ENCODE results near the gene GBA2. TPM values are rescaled to one million over a fixed set of nuclear protein-coding genes. Genes with fewer than 3 reads are reported as not detected.

Gene GBA2
- total RNA-seq, 6 donors from 2014 or later: 60.4 to 189 (median 77.0) TPM

GRCh38 chr9:35732800-35733541 lies 16.1 kb downstream of the GBA2 start:
- Histone ChIP-seq H3K9me3 (no peaks in the 10 kb centered on the region), H3K4me3 (peak overlapping the region; percentile 54 to 85 (median 64)), H3K27me3 (no peaks in the 10 kb centered on the region), H3K36me3 (peaks cover 26 to 38% (median 32%) of the 10 kb centered on the region in 4 donors), H3K27ac (peak overlapping the region; percentile 94 to 99 (median 97)), H3K4me1 (peaks cover 41 to 59% (median 48%) of the 10 kb centered on the region in 4 donors)
- ATAC-seq (ENCODE audit: low FRiP score in 2 of 2): peak; percentile 0
- TF ChIP-seq POLR2AphosphoS5 (IDR thresholded peaks at IDR 0.05) (no peak), CTCF (IDR thresholded peaks at IDR 0.05) (no peak)
- 3% methylated on average over 8 to 10 of the region's 14 CpGs for WGBS, 2 donors
- peak in 1 of 2 donors; percentile 29 for DNase-seq

DNA sequence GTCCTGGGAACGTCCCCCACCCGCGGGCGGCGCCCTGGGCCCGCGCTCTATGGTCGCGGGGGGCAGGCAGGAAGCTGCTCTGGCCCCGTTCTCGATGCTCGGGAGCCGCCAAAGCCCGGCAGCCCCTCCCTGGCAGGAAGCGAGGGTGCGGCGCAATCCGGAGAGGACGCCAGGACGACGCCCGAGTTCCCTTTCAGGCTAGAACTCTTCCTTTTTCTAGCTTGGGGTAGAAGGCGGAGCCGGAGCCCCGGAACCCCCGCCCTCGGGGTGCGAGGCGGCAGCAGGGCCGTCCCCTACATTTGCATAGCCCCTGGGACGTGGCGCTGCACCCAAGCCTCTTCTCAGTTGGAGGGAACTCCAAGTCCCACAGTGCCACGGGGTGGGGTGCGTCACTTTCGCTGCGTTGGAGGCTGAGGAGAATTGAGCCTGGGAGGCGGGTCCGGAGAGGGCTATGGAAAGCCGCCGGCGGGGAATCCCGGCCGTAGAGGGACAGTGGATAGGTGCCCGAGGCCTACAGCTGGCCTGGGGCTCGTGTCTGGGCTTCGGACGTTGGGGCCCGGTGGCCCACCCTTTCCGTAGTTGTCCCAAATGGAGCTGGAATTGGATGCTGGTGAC lies 16.7 kb downstream of the GBA2 start, which contains the start of the genes CREB3 and TLN1:
Gene CREB3 (plus strand): TSS at position 482 of the 615 bp plus-strand sequence. CDS start 107 bp downstream, at position 589.
Gene TLN1 (minus strand): TSS at position 11 of the 615 bp plus-strand sequence. CDS start 6,501 bp downstream, outside the sequence.
- WGBS, 2 donors: 0% methylated on average over 11 to 44 of the region's 49 CpGs
- Histone ChIP-seq H3K4me1 (peaks cover 47 to 66% (median 55%) of the 10 kb centered on the region in 4 donors), H3K9me3 (no peaks in the 10 kb centered on the region), H3K4me3 (peak within 1 kb of the TSS; percentile 62 to 85 (median 64)), H3K36me3 (peaks cover 21 to 31% (median 25%) of the 10 kb centered on the region in 4 donors), H3K27me3 (no peaks in the 10 kb centered on the region), H3K27ac (peak within 1 kb of the TSS; percentile 94 to 99 (median 97))
- peak in 1 of 6 experiments; percentile 7 for TF ChIP-seq CTCF (IDR thresholded peaks at IDR 0.05)
- peak in 2 of 4 donors; percentile 52 to 58 for TF ChIP-seq EP300 (IDR thresholded peaks at IDR 0.05)
- TF ChIP-seq POLR2AphosphoS5 (IDR thresholded peaks at IDR 0.05): peak; percentile 89 to 96
- peak in 2 of 4 donors; percentile 90 to 91 for TF ChIP-seq POLR2A (IDR thresholded peaks at IDR 0.05)
- peak; percentile 94 to 98 for ATAC-seq (ENCODE audit: low FRiP score in 2 of 2)
- peak; percentile 98 to 99 for DNase-seq

DNA sequence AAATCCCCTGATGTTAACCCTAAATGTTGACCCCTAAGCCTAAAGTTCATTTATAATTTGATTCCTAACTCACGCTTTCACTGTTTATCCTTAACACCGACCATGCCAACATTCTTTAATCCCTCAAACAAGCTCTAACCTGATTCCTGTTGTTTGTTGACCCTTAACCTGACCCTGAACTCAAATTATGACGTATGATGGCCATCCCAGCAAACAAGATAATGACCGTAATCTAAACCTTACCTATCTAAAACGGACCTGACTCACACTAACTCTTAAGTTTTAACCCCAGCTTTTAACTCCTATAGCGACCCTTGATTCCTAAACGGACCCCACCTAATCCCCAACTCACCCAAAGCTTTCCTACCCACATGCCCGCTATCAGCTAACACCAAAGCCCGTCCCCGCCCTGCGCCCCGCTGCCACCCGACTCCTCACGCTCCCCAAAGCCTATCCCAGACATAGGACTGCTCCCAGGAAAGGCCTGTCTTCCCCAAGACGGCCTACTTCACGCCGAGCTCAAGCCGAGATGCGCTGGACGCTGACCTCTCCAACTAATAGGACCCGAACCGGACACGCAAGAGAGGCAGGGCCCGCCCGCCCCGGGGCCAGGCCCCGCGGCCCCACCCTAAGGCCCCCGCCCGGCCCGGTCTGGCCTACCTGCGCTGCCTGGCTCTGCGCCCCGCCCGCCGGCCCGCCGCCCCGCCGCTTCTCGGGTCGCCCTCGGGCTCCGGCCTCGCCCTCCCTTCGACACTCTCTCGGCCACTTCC lies 17.4 kb downstream of the GBA2 start:
- no peak for DNase-seq
- WGBS, 2 donors: 1% methylated on average over 14 to 19 of the region's 47 CpGs
- Histone ChIP-seq H3K4me3 (peak overlapping the region; percentile 62 to 85 (median 64)), H3K27me3 (no peaks in the 10 kb centered on the region), H3K36me3 (peaks cover 14 to 25% (median 18%) of the 10 kb centered on the region in 4 donors), H3K4me1 (peaks cover 54 to 72% (median 61%) of the 10 kb centered on the region in 4 donors), H3K9me3 (no peaks in the 10 kb centered on the region), H3K27ac (peak overlapping the region; percentile 94 to 99 (median 97))
- no peak for TF ChIP-seq EP300 (IDR thresholded peaks at IDR 0.05)
- TF ChIP-seq CTCF (IDR thresholded peaks at IDR 0.05): peak in 1 of 6 experiments; percentile 21
- TF ChIP-seq POLR2A (IDR thresholded peaks at IDR 0.05): peak in 2 of 4 donors; percentile 44 to 50
- no peak for TF ChIP-seq POLR2AphosphoS5 (IDR thresholded peaks at IDR 0.05)
- no peak for ATAC-seq (ENCODE audit: low FRiP score in 2 of 2)

- DNase-seq: no peak
- TF ChIP-seq POLR2A (IDR thresholded peaks at IDR 0.05) (no peak), EP300 (IDR thresholded peaks at IDR 0.05) (no peak), POLR2AphosphoS5 (IDR thresholded peaks at IDR 0.05) (no peak), CTCF (IDR thresholded peaks at IDR 0.05) (no peak)
- Histone ChIP-seq H3K27me3 (no peaks in the 10 kb centered on the region), H3K4me3 (peak overlapping the region; percentile 0 to 85 (median 64)), H3K4me1 (peaks cover 60 to 73% (median 62%) of the 10 kb centered on the region in 4 donors), H3K36me3 (peaks cover 6 to 23% (median 13%) of the 10 kb centered on the region in 4 donors), H3K9me3 (no peaks in the 10 kb centered on the region), H3K27ac (peak overlapping the region; percentile 94 to 99 (median 97))
- no peak for ATAC-seq (ENCODE audit: low FRiP score in 2 of 2)
- 67 to 76% methylated on average over 2 of the region's 2 CpGs for WGBS, 2 donors
These were observed 18.6 kb downstream of the GBA2 start for GRCh38 chr9:35730486-35730854.
